GM19328 (cell line): ENCODE data around the gene ITGB1BP1.

Experiments
- ATAC-seq: cut with Tn5 transposase; IDR thresholded peaks from one replicate; pipeline ENCODE4 v1.9.1; 2021; ENCODE audit warnings: mild to moderate bottlenecking, moderate library complexity; ENCODE audit not compliant: unreplicated experiment

ITGB1BP1 gene

DNA sequence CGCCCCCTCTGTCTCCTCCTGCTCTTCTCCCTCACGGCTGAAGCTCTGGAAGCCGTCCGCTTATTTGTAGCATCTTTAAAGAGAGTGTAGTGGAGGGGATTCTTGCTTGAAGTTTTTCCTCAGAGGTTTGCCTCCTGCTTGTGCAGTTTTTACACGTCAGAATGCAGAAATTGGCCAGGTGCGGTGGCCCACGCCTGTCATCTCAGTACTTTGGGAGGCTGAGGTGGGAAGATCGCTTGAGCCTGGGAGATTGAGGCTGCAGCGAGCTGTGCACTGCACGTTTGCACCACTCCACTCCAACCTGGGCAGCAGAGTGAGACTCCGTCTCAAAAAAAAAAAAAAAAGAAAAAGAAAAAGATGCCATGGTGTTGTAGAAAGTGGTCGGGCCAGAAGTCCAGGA lies 69.0 kb downstream of the ITGB1BP1 start:
- ATAC-seq: no peak
